KMS-11 (cell line): ENCODE results near the gene DNAJC13.

Experiments
- H2AFZ ChIP-seq: fragments of 200-600 bp; sonication (generic); 2 replicates; pipeline ENCODE4 v1.6.1; 2016; ENCODE audit warnings: antibody characterized with exemption, mixed run types, low read depth
- H3K27ac ChIP-seq: fragments of 200-600 bp; sonication (generic); 2 replicates; pipeline ENCODE4 v1.6.1; 2016; ENCODE audit warnings: mild to moderate bottlenecking, mixed run types
- H3K27me3 ChIP-seq: fragments of 200-600 bp; sonication (generic); 2 replicates; pipeline ENCODE4 v1.6.1; 2017; ENCODE audit warnings: mild to moderate bottlenecking, low read depth, mixed run types, moderate library complexity; ENCODE audit not compliant: insufficient read depth
- H3K36me3 ChIP-seq: fragments of 200-600 bp; sonication (generic); 2 replicates; pipeline ENCODE4 v1.6.1; 2017; ENCODE audit warnings: mild to moderate bottlenecking, mixed run types; ENCODE audit not compliant: insufficient read depth
- H3K4me1 ChIP-seq: fragments of 200-600 bp; sonication (generic); 2 replicates; pipeline ENCODE4 v1.6.1; 2016; ENCODE audit warnings: mild to moderate bottlenecking, low read depth, mixed run types; ENCODE audit not compliant: poor library complexity, severe bottlenecking
- H3K4me2 ChIP-seq: fragments of 200-600 bp; sonication (generic); 2 replicates; pipeline ENCODE4 v1.7.0; 2016; ENCODE audit warnings: mild to moderate bottlenecking, mixed run types
- H3K4me3 ChIP-seq: fragments of 200-600 bp; sonication (generic); IDR thresholded peaks from 2 replicates; pipeline ENCODE4 v1.6.1; 2017; ENCODE audit warnings: low read depth, low read length, mixed read lengths; ENCODE audit not compliant: insufficient read depth
- H3K79me2 ChIP-seq: fragments of 200-600 bp; sonication (generic); 2 replicates; pipeline ENCODE4 v1.6.1; 2016; ENCODE audit warnings: low read depth, mixed run types; ENCODE audit not compliant: insufficient read depth
- H3K9ac ChIP-seq: fragments of 200-600 bp; sonication (generic); 2 replicates; pipeline ENCODE4 v1.6.1; 2016; ENCODE audit warnings: mild to moderate bottlenecking, mixed run types
- H4K20me1 ChIP-seq: fragments of 200-600 bp; sonication (generic); 2 replicates; pipeline ENCODE4 v1.6.1; 2016; ENCODE audit warnings: mild to moderate bottlenecking, mixed run types; ENCODE audit not compliant: insufficient read depth
- CTCF ChIP-seq: fragments of 200-600 bp; sonication (generic); conservative IDR thresholded peaks from 2 replicates; pipeline ENCODE4 v1.6.1; 2017; ENCODE audit warnings: low read depth, mild to moderate bottlenecking, antibody characterized with exemption, low read length, moderate library complexity, mixed read lengths

Gene DNAJC13

GRCh38 chr3:132418916-132419315, 1.6 kb downstream of the DNAJC13 start:
- no peak for TF ChIP-seq CTCF
- Histone ChIP-seq H3K27ac (peak overlapping the region; percentile 42; the same call in 1 of the 2 replicates), H3K9ac (peak overlapping the region; percentile 73; the same call in 1 of the 2 replicates), H3K4me2 (peak overlapping the region; percentile 98), H3K36me3 (no peaks in the 10 kb centered on the region), H4K20me1 (no peaks in the 10 kb centered on the region), H2AFZ (no peak overlapping the region), H3K27me3 (no peaks in the 10 kb centered on the region), H3K4me1 (peaks cover 36% of the 10 kb centered on the region), H3K79me2 (peaks cover 57% of the 10 kb centered on the region), H3K4me3 (peak overlapping the region; percentile 71)

- Histone ChIP-seq H3K27ac (no peak overlapping the region), H3K4me1 (peaks cover 30% of the 10 kb centered on the region), H3K4me3 (no peak overlapping the region), H3K27me3 (no peaks in the 10 kb centered on the region), H3K36me3 (no peaks in the 10 kb centered on the region), H3K9ac (no peak overlapping the region), H3K4me2 (no peak overlapping the region), H3K79me2 (peaks cover 69% of the 10 kb centered on the region), H4K20me1 (no peaks in the 10 kb centered on the region), H2AFZ (no peak overlapping the region)
- no peak for TF ChIP-seq CTCF
Observed at GRCh38 chr3:132421832-132422231, 4.5 kb downstream of the DNAJC13 start.

- Histone ChIP-seq H3K4me2 (no peak overlapping the region), H4K20me1 (no peaks in the 10 kb centered on the region), H3K27ac (no peak overlapping the region), H2AFZ (no peak overlapping the region), H3K4me3 (no peak overlapping the region), H3K4me1 (peaks cover 30% of the 10 kb centered on the region), H3K27me3 (no peaks in the 10 kb centered on the region), H3K36me3 (no peaks in the 10 kb centered on the region), H3K79me2 (peaks cover 69% of the 10 kb centered on the region), H3K9ac (no peak overlapping the region)
- no peak for TF ChIP-seq CTCF
Observed at GRCh38 chr3:132422531-132422930, 5.2 kb downstream of the DNAJC13 start.

- no peaks in the 10 kb centered on the region for H3K27me3 ChIP-seq
- no peak overlapping the region for H3K4me3 ChIP-seq
- H3K9ac ChIP-seq: no peak overlapping the region
- H3K27ac ChIP-seq: no peak overlapping the region
- no peaks in the 10 kb centered on the region for H4K20me1 ChIP-seq
- no peak overlapping the region for H2AFZ ChIP-seq
- no peak for TF ChIP-seq CTCF
- H3K79me2 ChIP-seq: no peaks in the 10 kb centered on the region; the same call in 1 of the 2 replicates
- H3K36me3 ChIP-seq: no peaks in the 10 kb centered on the region
- no peak overlapping the region for H3K4me2 ChIP-seq
- H3K4me1 ChIP-seq: no peaks in the 10 kb centered on the region
Observed at GRCh38 chr3:132432639-132433038, 15.3 kb downstream of the DNAJC13 start.

- H3K27ac ChIP-seq: no peak overlapping the region
- no peak for TF ChIP-seq CTCF
- no peak overlapping the region for H2AFZ ChIP-seq
- no peak overlapping the region for H3K4me2 ChIP-seq
- H3K4me1 ChIP-seq: no peaks in the 10 kb centered on the region
- H3K27me3 ChIP-seq: no peaks in the 10 kb centered on the region
- H3K9ac ChIP-seq: no peak overlapping the region
- no peaks in the 10 kb centered on the region for H4K20me1 ChIP-seq
- H3K4me3 ChIP-seq: no peak overlapping the region
- H3K79me2 ChIP-seq: no peaks in the 10 kb centered on the region
- no peaks in the 10 kb centered on the region for H3K36me3 ChIP-seq
Observed at GRCh38 chr3:132433121-132433520, 15.8 kb downstream of the DNAJC13 start.
